Neutrophil (primary cell): ENCODE measurements around the gene MBOAT2.

Experiments used
- H3K27ac ChIP-seq: fragments of 200-600 bp; sonication (generic); 2 replicates; pipeline ENCODE4 v1.5.1; 2016; ENCODE audit warnings: mild to moderate bottlenecking, moderate library complexity
- H3K27me3 ChIP-seq: fragments of 200-600 bp; sonication (generic); 2 replicates; pipeline ENCODE4 v1.6.0; 2016; ENCODE audit warnings: mild to moderate bottlenecking
- H3K36me3 ChIP-seq: fragments of 200-600 bp; sonication (generic); 2 replicates; pipeline ENCODE4 v1.5.1; 2017
- H3K4me1 ChIP-seq, 2 experiments: fragments of 200-600 bp in 1 of 2; sonication (generic) in 1 of 2; 1 replicate in 1 of 2; 2 replicates in 1 of 2; pipeline versions ENCODE4 v1.5.1 to v1.6.1; 2013 to 2016; ENCODE audit warnings: low read depth in 1 of 2, low read length in 1 of 2, mild to moderate bottlenecking in 1 of 2, moderate library complexity in 1 of 2; ENCODE audit not compliant: control insufficient read depth in 1 of 2, insufficient read depth in 1 of 2
- H3K4me3 ChIP-seq, 2 experiments: fragments of 200-600 bp in 1 of 2; sonication (generic) in 1 of 2; 1 replicate in 1 of 2; 2 replicates in 1 of 2; pipeline ENCODE4 v1.5.1; 2013 to 2016; ENCODE audit warnings: low read depth in 1 of 2, low read length in 1 of 2, mild to moderate bottlenecking in 1 of 2, moderate library complexity in 1 of 2
- H3K9me3 ChIP-seq: fragments of 200-600 bp; sonication (generic); 2 replicates; pipeline ENCODE4 v1.5.1; 2016
- TF ChIP-seq, protein P1 (sequence below): fragments of 200-600 bp; sonication (generic); IDR thresholded peaks from 2 replicates; pipeline ENCODE4 v1.5.1; 2016; ENCODE audit warnings: antibody characterized with exemption

MBOAT2 gene

DNA sequence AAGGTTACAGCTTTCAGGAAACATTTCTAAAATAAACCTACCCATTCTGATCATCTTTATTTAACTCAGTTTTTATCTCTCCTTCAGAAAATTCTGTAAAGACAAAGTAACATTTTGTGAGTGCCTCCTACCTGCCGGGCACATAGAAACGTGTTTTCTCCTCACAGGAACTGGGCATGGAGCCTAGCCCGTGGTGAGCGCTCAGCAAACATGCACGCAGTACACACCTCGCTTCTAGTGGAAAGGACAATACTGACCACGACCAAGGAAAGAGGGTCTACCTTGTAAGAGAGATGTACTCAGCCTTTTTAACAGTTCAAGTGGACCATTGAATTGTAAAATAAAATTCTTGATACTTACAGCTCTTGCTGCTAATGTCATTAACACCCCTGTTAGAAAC is 141.3 kb downstream of the MBOAT2 start:
- TF ChIP-seq, protein P1, sequence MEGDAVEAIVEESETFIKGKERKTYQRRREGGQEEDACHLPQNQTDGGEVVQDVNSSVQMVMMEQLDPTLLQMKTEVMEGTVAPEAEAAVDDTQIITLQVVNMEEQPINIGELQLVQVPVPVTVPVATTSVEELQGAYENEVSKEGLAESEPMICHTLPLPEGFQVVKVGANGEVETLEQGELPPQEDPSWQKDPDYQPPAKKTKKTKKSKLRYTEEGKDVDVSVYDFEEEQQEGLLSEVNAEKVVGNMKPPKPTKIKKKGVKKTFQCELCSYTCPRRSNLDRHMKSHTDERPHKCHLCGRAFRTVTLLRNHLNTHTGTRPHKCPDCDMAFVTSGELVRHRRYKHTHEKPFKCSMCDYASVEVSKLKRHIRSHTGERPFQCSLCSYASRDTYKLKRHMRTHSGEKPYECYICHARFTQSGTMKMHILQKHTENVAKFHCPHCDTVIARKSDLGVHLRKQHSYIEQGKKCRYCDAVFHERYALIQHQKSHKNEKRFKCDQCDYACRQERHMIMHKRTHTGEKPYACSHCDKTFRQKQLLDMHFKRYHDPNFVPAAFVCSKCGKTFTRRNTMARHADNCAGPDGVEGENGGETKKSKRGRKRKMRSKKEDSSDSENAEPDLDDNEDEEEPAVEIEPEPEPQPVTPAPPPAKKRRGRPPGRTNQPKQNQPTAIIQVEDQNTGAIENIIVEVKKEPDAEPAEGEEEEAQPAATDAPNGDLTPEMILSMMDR = no peak
- Histone ChIP-seq H3K27me3 (no peaks in the 10 kb centered on the region), H3K4me3 (no peak overlapping the region), H3K9me3 (no peaks in the 10 kb centered on the region), H3K4me1 (no peaks in the 10 kb centered on the region), H3K36me3 (peaks cover 100% of the 10 kb centered on the region), H3K27ac (no peak overlapping the region)

- Histone ChIP-seq H3K27me3 (no peaks in the 10 kb centered on the region), H3K4me1 (no peaks in the 10 kb centered on the region), H3K4me3 (no peak overlapping the region), H3K36me3 (peaks cover 100% of the 10 kb centered on the region), H3K27ac (no peak overlapping the region), H3K9me3 (no peaks in the 10 kb centered on the region)
- TF ChIP-seq, protein P1 = no peak
Measured at GRCh38 chr2:8861797-8862196, 141.7 kb downstream of the MBOAT2 start.

DNA sequence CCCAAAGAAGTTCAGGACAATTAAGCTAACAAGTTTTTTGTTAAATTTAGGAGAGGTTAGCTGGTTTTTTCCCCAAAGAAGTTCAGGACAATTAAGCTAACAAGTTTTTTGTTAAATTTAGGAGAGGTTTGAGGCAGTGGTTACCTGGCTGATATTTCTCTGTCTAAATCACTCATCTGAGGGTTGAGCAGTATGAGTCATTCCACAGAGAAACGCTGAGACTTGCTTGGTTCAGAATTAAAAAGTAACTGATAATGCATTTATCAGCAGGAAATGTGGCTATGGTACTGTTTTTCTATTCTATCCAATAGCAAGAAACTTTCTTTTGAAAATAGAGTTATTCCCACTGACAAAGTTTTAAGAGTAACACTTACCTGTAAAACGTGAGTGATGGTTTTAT is 143.2 kb downstream of the MBOAT2 start:
- peaks cover 98% of the 10 kb centered on the region for H3K36me3 ChIP-seq
- no peak overlapping the region for H3K4me3 ChIP-seq
- no peaks in the 10 kb centered on the region for H3K9me3 ChIP-seq
- TF ChIP-seq, protein P1 = no peak
- no peak overlapping the region for H3K27ac ChIP-seq
- H3K4me1 ChIP-seq = no peaks in the 10 kb centered on the region
- H3K27me3 ChIP-seq = no peaks in the 10 kb centered on the region

GRCh38 chr2:8858910-8859309 is 144.6 kb downstream of the MBOAT2 start:
- Histone ChIP-seq H3K27me3 (no peaks in the 10 kb centered on the region), H3K27ac (no peak overlapping the region), H3K4me1 (no peaks in the 10 kb centered on the region), H3K9me3 (no peaks in the 10 kb centered on the region), H3K4me3 (no peak overlapping the region), H3K36me3 (peaks cover 95% of the 10 kb centered on the region)
- TF ChIP-seq, protein P1 = no peak

DNA sequence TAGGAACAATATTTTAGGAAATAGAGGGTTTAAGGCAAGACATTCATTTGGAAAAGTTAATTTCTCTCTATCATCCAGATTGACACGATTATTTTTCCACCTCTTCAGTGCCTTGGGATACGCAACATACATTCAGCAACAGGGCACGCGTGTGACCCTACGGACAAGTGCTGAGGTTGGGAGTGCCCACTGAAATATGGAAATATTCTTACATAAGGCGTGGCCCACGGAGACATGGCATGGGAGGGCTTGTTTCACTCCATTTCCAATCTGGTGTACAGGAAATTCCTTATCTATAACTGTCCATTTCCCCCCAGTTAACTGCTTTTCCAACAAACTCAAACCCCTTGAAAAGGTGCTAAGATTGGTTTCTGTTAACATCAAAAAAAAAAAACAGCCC is 145.2 kb downstream of the MBOAT2 start:
- H3K27ac ChIP-seq = no peak overlapping the region
- H3K4me3 ChIP-seq = no peak overlapping the region
- no peaks in the 10 kb centered on the region for H3K27me3 ChIP-seq
- H3K36me3 ChIP-seq = peaks cover 88% of the 10 kb centered on the region
- no peaks in the 10 kb centered on the region for H3K4me1 ChIP-seq
- no peaks in the 10 kb centered on the region for H3K9me3 ChIP-seq
- TF ChIP-seq, protein P1 = no peak

GRCh38 chr2:8857709-8858108 is 145.8 kb downstream of the MBOAT2 start:
- Histone ChIP-seq H3K27me3 (no peaks in the 10 kb centered on the region), H3K27ac (no peak overlapping the region), H3K4me3 (no peak overlapping the region), H3K4me1 (no peaks in the 10 kb centered on the region), H3K36me3 (peaks cover 83% of the 10 kb centered on the region), H3K9me3 (no peaks in the 10 kb centered on the region)
- TF ChIP-seq, protein P1 = no peak
